Esophagus muscularis mucosa (tissue), 2 donors: ENCODE results near the gene EVL.

Source experiments
- POLR2A ChIP-seq: fragments of 450-650 bp; IDR thresholded peaks from one replicate; pipeline ENCODE4 v1.6.1; 2017; ENCODE audit warnings: antibody characterized with exemption, moderate library complexity, mild to moderate bottlenecking, low read depth
- POLR2AphosphoS5 ChIP-seq, 2 donors: sonication (generic); formaldehyde crosslinking; IDR thresholded peaks; one replicate each; pipeline ENCODE4 v1.6.1; 2017; ENCODE audit warnings: antibody characterized with exemption in 2 of 2

GRCh38 chr14:100146531-100147091 lies 81.4 kb downstream of the EVL start:
- TF ChIP-seq POLR2A (no peak), POLR2AphosphoS5 (IDR thresholded peaks at IDR 0.05) (no peak)
